ENCODE results near the gene RNASE8.
A peak's percentile ranks its signal among the peaks of the same experiment; 100 is the strongest.

The RNASE8 gene

DNA sequence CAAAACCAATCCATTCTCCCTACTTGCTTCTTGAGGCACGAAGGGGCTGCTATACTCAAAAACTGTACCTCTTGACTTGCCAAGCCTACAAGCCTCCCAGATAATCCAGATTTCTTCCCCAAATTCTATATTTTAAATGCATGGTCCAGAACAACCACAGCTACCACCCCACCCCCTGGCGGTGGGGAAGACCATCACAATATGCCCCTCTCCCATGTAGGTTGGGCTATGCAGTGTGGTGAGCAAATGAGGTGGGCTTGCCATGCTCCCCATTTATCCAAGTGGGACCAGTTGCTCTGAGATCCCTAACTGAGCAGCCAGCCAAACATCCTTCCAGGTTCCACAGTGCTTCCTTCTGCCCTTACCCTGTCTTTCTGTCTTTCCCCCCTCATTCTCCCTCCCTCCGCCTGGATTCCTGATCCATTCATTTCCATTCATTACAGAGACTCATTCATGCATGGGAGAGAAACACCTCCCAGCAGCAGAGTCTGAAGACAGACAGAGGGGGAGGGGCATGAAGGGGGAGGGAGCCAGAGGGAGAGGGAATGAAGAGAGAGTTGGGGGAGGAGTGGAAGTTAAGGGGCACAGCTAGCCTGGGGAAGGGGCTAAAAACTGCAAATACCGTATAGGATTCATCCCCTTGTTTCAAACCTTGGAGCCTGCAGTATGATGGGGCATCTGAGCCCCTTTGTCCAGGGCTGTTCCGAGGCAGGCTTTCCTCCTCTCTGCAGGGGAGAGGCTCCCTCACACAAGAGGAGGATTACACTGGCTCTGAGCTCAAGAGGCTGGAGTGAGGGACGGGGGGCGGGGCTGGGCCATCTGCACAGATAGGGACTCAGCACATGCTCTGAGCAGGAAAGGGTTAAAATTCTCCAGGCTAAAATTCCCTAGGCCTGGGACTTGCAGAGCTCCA, 36.4 kb downstream of the RNASE8 start:
- no peak for DNase-seq

DNA sequence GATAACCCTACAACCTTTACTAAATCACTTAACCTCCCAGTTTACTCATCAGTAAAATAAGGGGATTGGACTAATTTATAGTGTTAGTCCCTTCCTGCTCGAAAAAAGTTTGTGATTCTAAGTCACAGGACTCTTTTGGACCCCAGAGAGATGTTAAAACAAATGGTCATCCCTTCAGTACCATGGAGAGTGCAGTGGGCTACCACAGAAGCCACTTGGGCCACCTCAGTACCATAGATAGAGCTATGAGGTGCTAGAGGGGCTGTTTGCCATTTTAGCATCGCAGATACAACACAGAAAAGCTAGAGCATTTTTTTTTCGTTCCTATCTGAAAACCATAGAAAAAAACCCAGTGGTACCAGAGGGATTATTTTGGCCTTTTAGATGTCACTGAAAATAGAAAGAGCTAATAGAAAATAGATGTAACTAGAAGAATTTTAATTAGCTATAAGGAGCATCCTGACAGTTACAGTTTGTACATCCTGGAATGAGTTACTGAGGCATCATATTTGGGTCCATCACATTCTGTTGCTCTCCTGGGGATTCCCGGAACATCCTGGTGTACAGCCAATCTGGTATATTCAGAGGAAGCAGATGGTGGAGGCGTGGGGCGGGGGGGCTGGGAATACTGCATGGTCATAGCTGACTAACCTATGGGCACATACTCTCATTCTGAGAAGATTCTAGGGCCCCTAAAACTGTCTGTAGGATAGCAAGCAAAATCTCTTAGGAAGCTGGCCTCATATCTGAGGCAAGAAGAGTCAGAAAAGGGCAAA, 38.0 kb downstream of the RNASE8 start:
- no peak for DNase-seq

DNA sequence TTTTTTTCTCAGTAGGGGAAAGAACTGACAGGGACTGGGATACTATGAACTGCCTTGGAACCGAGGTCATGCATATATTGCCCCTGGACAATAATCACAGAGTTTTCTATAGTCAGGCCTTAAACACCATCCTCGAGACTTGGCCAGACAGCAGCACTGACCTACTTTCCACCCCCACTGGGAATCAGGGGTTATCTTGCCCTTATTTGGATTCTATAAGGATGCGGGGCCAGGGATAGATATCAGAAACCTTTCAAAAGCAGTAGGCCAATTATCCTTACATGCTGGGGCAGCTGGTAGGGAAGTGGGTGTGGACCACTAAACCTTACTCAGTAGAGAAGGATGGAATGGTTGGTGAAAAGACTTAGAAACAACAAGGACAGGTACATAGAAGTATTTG, 38.8 kb downstream of the RNASE8 start:
- DNase-seq: no peak

DNA sequence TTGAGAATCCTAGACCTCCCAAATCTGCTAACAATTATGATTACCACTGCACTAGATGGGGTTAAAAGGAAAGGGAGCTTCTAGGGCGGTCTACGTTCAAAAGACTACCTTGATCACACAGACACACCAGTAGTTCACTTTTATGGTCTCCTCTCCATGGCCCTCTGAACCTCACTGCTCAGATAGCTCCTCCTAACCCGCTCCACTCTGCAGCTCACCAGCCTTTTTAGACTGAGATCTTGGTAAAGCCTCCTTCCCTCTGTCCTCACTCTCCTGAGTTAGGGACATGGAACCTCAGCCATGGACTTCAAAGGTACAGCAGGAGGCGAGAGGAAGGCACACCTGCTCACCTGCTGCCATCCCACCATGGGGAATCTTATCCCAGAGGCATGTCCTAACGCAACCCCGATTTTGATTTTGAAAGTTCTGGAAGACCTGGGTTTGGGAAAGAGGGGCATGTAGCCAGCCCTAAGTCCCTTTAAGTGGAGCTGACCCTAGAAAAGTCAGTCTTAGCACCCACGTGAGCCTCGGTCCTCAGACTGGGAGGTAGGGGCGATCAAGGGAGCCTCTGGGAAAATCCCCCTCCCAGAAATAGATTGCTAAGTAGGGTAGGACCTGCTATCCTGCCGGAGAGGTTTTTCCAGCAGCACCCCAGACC, 39.5 kb downstream of the RNASE8 start:
- DNase-seq: no peak

DNA sequence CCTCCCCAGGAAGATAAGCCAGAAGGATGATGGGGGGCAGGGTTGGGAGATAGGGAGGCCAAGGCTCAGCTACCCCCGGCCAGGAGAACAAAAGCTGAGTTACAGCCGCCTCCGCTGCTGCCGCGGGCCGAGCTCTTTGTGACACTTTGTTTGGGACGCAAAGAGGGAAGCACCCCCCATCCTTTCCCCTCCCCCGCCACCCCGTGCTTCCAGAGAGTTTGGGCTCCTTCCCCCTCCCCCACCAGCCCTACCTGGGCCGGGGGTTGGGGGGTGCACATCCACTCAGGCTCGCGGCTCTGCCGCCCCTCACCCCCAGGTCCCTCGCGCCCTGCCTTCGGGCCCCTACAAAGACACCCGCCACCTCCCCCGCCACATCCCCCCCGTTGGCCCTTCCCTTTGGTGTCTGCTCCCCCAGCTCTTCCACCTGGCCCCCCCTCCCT, 40.0 kb downstream of the RNASE8 start:
- DNase-seq: peak; percentile 31

DNA sequence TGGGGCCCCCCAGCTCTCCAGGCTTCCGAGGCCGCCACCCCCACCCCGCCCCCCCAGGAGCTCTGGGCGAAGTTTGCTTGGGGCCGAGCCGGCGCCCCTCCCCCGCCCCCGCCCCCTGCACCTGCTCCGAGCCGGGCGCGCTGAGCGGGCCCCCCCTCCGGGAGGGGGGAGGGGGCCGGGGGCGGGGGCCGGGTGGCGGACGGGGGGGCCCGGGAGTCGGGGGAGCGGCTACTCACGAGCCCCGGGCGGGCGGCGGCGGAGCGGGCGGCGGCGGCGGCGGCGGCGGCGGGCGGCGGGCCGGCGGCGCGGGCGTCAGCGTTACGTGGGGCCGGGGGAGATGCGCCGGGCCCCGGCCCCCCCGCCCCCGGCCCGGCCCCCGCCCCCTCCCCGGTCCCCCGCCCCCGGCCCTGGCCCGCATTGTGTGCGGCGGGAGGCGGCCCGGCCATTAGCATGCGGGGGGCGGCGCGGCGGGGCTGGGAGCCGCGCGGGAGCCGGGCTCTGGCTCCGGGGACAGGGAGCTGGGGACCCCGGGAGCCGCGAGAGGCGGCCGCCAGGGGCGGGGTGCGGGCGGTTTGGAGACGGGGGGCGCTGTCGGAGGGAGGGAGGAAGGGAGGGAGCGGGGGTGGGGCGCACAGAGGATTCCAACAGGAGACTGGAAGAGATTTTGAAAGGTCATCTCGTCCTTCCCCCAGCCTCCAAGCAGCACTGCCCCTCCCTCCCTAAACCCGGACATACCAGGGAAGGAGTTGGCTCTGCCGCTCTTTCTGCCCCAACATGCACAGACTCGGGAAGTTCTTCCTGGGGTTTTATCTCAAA, 40.7 kb downstream of the RNASE8 start, which contains the start of gene ZNF219:
Gene ZNF219 (minus strand): TSS at position 580 of the 816 bp plus-strand sequence. CDS start 5,064 bp downstream, outside the sequence.
- DNase-seq: peak; percentile 41

DNA sequence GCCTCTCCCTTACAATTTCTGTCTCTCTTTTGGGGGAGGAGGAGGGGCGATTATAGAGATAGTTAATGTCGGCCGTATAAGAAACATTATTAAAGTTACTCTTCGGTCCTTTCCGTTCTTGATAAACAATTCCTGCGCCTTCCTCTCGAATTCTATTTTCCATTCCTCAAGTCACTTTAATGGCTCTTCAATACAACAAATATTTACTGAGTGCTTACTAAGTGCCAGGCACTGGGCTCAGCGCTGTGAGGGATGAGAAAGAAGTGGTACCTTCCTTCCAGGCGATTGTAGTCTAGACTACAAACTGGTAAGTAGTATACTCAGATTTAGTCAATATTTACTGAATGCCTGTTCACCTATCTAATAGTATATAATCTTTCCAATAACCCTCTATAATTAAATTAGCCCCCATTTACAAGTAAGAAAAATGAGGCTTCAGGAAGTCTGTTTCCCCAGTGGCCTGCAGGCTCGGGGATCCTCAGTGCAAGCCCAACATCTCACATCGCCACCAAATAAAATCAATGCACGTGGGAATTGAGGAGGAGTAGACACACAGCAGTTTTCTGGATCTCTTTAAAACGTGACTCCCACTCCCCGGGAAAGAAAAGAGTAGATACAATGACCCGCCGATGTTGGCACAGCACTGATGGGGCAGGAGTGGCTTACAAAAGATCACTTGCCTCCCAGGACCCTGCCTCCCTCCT, 41.4 kb downstream of the RNASE8 start:
- DNase-seq: no peak

DNA sequence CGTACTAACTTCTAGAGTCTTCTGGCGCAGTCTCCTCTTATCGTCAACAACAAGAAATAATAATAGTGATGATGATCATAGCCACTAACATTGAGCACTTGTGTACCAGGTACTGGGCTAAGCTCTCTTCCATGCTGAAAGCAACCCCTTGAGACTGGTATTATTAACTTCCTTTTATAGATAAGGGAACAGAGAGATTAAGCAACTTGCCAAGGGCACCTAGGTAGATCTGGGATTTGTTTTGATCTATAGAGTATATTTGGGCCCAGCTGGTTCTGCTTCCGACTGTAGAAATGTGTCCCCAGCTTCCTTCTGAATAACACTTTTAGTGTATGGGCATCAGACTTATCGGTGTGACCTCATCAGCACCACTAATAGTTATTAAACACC, 42.0 kb downstream of the RNASE8 start:
- DNase-seq: no peak

DNA sequence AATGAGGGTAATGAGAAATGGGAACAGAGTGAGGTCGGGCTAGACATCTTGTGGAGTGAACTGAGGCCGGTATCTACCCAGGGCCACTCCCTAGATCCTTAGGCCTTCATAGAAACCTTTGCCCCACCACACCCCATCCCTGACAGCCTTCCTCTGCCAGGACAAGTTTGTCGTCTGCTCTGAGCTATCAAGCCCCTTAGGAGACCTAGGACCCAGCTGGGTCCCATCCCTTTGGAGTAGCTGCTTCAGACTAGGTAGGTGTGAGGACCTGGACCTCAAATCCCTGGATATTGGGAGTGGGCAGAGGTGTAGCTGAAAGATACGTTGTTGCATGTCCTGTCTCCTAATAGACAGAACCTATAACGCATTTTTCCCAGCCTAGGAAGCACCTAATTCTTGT, 43.3 kb downstream of the RNASE8 start, which contains the start of gene TMEM253:
Gene TMEM253 (plus strand): TSS at position 136 of the 400 bp plus-strand sequence. CDS start 278 bp downstream, outside the sequence.
- DNase-seq: no peak

DNA sequence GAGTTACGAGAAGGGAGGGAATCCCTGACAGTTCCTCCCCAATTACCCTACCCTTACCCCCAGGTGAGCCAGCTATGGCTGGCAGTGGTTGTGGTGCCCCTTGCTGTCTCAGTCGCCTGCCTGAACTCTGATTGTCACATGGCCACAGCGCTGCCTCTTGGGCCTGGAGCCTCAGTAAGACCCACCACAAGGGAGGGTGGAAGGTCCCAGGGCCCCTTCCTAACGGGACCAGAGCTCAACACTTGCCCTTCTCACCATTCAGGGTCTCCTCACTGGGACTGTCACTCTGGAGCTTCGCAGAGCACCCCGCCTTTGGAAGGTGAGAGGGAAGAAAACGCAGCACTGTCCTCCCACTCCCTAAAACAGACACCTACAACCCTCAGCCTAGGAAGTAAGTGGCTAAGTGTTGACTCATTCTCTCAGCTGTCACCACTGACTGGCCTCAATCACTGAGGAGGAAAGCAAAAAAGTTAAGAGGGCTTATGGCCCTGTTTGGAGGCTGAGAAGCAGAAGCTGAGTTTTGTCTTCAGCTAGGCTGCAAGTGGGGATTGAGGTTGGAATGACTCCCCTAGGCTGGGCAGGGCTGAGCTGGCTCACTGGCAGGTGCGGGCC, 44.3 kb downstream of the RNASE8 start:
- no peak for DNase-seq

DNA sequence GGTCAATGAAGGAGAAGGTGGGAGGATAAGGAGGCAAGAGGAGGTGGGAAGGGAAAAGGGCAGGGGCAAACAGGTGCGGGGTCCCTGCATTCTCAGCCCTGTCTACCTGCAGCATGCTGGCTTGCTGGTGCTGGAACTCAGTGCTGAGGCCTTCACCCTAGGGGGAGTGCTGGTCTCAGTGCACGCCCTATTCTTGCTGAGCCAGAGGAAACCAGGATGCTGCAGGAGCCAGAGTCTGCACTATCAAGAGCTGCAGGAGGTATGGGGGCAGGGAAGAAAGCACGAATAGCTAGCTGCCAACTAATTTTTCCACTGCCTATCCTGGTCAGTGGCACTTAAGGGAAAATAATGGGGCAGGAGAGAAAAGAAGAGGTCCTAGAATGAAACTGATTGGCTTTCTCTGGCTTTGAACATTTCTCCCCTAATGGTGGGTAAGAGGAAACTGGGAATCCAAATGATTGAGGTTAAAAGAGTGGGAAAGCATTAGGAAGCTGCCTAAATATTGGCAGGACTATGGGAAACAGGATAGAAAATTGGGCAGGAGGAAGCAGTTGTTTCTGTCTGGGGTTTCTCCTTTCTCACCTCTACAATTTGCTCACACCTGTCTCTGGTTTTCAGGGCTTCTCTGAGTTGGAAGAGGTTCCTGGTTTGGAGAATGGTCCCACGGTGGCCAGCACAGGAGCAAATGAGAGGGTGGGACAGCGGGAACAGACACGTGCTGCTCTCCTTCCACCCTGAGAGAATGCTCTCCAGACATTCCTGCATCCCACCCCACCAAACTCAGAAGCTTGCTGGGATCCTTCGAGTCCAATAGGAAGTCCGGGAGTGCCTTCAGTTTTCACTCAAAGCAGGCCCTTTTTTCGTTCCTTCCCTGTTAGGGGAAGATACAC, 45.1 kb downstream of the RNASE8 start:
- DNase-seq: no peak

DNA sequence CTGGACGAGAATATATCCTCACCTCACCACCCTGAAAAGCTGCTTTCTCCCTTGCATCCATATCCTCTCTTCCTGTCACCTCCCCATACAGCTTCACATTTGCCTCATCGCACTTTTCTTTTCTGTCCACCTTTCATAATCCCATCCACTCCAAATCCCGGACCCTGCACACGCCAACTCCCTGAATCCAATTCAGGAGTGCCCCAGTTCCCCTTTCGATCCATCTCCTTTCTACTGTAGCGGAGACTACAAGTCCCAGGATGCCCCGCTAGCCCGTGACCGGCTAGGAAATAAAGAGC, 45.7 kb downstream of the RNASE8 start:
- no peak for DNase-seq

DNA sequence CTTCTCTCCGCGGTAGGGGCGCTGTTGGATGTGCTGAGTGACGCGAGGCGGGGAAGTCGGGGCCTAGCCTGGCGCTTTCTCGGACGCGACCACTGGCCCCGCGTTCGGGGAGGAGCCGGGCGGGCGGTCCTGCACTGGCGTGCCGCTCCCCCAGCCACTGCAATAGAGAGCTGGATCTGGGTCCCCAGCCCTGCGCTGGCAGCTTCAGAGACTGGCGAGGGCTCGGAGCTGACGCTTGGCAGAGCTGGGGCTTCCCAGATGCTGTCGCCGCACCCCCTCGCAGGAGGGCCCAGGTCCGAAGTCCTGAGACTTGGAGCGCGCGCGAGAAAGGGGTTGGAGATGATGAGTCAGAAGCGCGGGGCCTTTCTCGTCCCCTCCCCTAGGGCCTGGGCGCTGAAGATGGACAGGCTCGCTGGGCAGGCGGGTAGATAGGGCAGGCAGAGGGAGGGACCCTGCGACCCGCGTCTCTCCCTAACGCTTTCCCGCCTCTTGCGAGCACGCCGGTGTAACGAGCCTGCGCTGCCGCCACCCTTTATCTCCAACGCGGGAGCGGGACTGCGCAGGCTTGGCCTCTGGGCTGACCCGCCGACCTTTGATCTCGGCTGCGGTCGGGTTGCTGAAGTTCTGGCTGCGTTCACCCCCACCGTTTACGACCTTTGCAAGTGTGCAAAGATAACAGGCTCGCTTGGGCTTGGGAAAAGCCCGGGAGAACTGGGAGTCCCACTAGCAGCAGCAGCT, 46.3 kb downstream of the RNASE8 start:
- peak; percentile 91 for DNase-seq

DNA sequence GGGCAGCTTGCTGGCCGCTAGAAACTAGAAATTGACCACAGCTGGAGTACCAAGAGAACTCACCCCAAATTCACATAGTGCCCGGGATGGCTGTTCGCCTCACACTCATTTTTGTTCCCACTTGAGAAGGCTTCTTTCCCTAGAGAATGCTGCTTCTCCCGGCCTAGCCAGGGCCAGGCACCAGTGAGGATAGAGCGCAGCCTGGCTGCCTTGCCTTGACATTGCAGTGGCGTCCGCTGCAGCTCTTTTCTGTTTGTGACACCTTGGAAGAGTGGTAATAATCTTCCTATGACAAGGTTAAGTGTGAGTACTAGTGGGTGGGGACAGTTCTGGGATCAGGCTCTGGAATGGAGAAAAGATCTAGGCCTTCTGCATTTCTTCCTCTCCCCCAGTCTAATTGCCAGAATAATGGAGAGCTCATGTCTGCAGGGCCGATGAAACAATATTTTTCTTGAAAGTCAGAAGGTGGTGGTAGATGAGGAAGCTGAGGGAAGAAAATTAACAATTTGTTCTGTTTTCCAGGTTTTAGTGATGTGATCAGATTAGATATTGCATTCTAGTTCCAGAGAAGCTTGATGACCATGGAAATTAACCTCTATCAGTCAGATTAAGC, 46.9 kb downstream of the RNASE8 start:
- DNase-seq: peak; percentile 90

DNA sequence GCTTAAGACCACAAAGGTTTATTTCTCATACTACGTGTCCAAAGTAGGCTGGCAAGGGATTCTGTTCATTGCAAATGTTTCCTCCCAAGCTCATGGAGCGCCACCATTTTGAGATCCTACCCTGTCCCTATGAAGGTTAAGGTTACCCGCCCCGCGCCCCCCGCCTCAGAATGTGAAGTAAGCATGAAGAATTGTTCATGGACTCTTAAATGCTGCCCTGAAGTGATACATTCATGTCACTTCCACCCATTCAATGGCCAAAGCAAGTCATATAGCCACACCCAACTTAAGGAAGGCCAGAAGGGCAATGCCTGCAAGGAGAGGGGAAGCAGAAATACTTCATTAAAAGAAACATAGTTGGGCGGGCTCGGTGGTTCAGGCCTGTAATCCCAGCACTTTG, 47.5 kb downstream of the RNASE8 start:
- no peak for DNase-seq

DNA sequence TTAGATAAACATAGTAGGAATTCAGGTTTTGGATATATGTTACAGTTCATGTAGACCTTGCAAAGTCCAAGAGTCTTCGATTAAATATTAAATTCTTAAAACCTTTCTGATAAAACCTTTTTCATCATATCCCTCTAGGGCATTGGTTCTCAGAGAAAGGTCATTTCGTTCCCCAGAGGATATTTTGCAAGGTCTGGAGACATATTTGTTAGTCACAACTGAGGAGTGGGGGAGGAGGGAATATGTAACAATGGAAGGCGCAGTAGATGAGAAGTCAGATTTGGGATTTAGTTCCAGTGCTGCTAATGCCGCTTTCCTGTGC, 48.5 kb downstream of the RNASE8 start:
- DNase-seq: no peak

DNA sequence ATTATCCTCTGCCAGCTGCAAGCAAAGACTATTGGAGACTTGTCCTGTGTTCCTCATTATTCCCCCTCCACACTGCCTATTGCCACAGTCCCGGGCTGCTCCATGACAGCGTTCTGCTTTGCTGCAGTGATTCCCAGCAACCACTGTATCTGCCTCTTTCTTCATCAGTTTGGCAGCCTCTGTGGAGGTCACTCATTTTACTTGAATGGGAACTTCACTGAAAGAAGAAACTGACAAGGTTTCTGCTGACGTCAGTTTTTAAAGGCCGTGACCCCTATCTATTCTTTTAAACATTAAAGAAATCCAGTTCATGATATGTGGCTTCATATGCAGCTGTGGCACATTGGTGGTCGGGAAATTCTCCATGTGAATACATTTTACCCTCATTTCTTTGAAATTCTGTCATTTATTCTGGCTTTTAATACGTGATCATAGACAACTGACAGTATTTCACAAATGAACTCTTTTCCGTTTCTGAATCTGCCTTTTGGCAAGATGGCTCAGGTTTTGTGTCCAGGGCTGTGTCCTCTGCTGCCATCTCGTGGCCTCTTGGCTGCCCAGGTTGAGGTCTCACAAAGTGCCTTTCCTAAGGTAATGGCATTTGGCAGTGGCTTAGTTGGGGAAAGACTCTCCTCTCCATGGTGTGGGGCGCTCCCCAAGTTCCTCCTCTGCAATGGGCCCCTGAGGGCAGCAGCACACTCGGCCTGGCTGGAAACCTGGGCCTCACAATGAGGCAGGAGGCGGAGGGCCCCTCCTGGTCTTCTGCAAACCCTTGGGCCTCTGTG, 49.1 kb downstream of the RNASE8 start:
- peak; percentile 64 for DNase-seq

DNA sequence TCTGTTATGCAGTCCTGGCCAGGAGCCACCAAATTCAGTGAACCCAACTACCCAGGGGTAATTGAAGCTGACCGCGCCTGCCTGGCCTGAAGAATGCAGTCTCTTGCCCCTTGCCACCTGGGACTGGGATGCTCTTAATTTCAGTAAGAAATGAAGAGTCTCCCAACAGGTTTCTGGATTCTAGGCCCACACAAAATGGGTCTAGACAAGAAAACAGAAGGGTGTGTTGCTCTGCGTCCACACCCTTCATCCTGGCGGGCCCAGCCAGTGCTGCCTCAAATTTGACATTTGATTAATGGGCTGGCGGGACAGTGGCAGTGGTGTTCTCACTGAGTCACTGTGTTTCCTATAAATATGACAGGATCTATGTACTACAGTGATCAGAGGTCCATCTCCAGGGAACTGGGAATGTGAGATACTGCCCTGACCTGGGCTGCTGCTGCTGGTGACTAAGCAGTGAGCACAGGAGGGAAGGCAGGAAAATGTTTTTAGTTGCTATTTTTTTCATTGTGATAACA, 49.7 kb downstream of the RNASE8 start:
- DNase-seq: no peak

Measured in NCI-H1436 (cell line).